Lower lobe of right lung (tissue), 2 donors: ENCODE measurements around the gene CYP17A1. TPM values are rescaled to one million over a fixed set of nuclear protein-coding genes. Genes with fewer than 3 reads are reported as not detected.
A peak's percentile ranks its signal among the peaks of the same experiment; 100 is the strongest.

Source experiments
- ATAC-seq, 2 donors: fragments of 200-7000 bp; cut with Tn5 transposase; one replicate each; pipeline ENCODE4 v1.9.1; 2020 to 2022; ENCODE audit warnings: mild to moderate bottlenecking in 2 of 2, moderate library complexity in 2 of 2
- DNase-seq: peaks from one replicate; pipeline ENCODE4 v3.0.0-alpha.2; 2020
- H3K27ac ChIP-seq: fragments of 200-600 bp; one replicate; pipeline ENCODE4 v1.8.0; 2022
- H3K27me3 ChIP-seq: fragments of 200-600 bp; one replicate; pipeline ENCODE4 v1.8.0; 2022; ENCODE audit warnings: low read depth
- H3K36me3 ChIP-seq: fragments of 200-600 bp; one replicate; pipeline ENCODE4 v1.8.0; 2022; ENCODE audit warnings: mild to moderate bottlenecking
- H3K4me1 ChIP-seq: fragments of 200-600 bp; one replicate; pipeline ENCODE4 v1.8.0; 2022
- H3K4me3 ChIP-seq: fragments of 200-600 bp; one replicate; pipeline ENCODE4 v1.8.0; 2022; ENCODE audit warnings: mild to moderate bottlenecking
- H3K9me3 ChIP-seq: fragments of 200-600 bp; one replicate; pipeline ENCODE4 v1.8.0; 2022
- intact Hi-C: fragments of 100-400 bp; cut with DNase I; formaldehyde crosslinking; loops from one replicate; pipeline ENCODE4 v1.11.0; 2022
- total RNA-seq: library from RNA; stranded (reverse); fragmentation: NEBNext Ultra II Directional; extraction: Animal tissue kit (Norgen Biotek cat#: 25700); gene quantifications from one replicate; pipeline ENCODE4 v1.2.1, GENCODE V29; 2021
- TF ChIP-seq, protein P1 (sequence below): fragments of 200-600 bp; IDR thresholded peaks from one replicate; pipeline ENCODE4 v1.8.0; 2022; ENCODE audit warnings: antibody characterized with exemption, mild to moderate bottlenecking
- donor health status: DM: no; HTN: yes; CAD: no; lungs with severe emphysema.

Gene CYP17A1
- total RNA-seq, 1 donor from 2014 or later: 0.80 TPM

DNA sequence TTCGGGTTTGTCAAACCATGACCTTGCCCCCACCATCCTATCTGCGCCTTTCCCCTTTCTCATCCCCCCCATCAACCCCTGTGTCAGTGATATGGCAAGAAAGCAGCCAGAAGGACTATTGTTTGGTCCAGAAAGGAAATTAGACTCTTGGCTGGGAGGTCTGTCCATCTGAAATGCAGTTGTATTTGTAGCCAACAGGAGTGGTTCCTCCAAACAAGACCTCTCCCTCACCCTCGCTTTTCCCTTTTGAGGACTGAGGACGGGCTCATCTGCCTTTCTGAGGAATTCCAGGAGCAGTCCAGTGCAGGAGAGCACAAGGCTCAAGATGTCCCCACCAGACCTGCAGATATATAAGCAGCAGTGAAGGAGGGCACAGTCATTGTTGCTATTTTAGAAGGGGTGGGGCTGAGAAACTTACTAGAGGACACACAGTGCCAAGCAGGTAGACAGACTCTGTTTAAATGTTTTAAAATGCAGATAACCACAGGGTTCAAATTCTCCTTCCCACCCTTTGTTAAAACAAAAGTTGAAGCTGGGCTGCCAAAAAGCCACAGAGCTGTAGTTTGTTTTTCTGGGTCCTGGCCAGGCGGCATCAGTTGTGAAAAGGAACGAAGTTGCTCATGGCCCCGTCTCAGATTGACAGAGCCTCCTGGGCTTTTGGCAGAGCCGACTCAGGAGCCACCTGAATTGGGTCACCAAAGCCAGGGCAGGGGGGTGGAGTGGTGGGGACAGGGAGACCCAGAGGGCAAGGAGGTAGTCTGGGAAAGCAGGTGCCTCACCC lies 37.3 kb downstream of the CYP17A1 start:
- H3K4me3 ChIP-seq: no peak overlapping the region
- DNase-seq (no peak), ATAC-seq (no peak)
- H3K9me3 ChIP-seq: no peaks in the 10 kb centered on the region
- intact Hi-C loops: loop anchor here (10.0 kb wide), 1 partner anchor 45 kb away; no protein-coding TSS in a partner anchor
- H3K4me1 ChIP-seq: peaks cover 87% of the 10 kb centered on the region
- H3K27me3 ChIP-seq: no peaks in the 10 kb centered on the region
- peaks cover 28% of the 10 kb centered on the region for H3K36me3 ChIP-seq
- TF ChIP-seq, protein P1, sequence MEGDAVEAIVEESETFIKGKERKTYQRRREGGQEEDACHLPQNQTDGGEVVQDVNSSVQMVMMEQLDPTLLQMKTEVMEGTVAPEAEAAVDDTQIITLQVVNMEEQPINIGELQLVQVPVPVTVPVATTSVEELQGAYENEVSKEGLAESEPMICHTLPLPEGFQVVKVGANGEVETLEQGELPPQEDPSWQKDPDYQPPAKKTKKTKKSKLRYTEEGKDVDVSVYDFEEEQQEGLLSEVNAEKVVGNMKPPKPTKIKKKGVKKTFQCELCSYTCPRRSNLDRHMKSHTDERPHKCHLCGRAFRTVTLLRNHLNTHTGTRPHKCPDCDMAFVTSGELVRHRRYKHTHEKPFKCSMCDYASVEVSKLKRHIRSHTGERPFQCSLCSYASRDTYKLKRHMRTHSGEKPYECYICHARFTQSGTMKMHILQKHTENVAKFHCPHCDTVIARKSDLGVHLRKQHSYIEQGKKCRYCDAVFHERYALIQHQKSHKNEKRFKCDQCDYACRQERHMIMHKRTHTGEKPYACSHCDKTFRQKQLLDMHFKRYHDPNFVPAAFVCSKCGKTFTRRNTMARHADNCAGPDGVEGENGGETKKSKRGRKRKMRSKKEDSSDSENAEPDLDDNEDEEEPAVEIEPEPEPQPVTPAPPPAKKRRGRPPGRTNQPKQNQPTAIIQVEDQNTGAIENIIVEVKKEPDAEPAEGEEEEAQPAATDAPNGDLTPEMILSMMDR: no peak
- H3K27ac ChIP-seq: peak overlapping the region; percentile 75

DNA sequence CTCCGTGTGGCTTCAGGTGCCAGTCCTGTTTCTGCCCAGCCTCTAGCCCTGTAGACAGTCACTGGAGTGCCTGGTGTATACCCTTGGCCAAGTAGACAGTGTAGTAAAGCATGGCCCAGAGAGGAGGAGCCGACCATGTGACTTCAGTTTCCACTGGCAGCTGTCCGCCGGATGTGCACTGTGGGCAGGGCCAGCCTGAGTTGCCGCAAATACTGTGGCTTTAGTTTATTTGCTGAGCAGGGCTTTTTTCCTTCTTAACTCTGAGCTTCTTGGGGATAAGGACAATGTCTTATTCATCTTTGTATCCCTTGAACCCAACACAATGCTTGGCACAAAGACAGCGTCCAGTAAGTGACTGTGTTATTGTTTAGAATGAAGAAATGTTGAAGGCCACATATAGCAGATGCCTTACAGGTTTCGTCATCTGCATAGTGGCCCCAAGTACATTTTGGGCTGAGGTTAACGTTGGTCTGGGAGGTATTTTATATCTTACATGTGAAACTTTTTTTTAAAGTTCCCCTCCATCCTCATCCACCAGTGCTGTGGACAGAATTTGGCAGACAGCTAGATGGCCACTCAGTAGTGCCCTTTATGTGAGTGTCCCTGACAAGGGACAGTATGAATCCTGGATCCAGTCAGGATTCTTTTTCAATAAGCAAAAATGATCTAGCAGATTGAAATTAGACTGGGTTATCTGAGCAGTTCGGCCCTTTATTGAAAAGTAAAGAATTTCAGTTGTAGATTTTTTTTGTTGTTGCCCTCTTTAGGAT lies 40.6 kb downstream of the CYP17A1 start:
- Histone ChIP-seq H3K4me3 (peak overlapping the region; percentile 17), H3K36me3 (peaks cover 36% of the 10 kb centered on the region), H3K27me3 (no peaks in the 10 kb centered on the region), H3K9me3 (no peaks in the 10 kb centered on the region), H3K4me1 (peaks cover 90% of the 10 kb centered on the region), H3K27ac (peak overlapping the region; percentile 75)
- ATAC-seq (peak; percentile 93 to 95), DNase-seq (peak; percentile 81)
- intact Hi-C loops: no loop called here
- TF ChIP-seq, protein P1: no peak

DNA sequence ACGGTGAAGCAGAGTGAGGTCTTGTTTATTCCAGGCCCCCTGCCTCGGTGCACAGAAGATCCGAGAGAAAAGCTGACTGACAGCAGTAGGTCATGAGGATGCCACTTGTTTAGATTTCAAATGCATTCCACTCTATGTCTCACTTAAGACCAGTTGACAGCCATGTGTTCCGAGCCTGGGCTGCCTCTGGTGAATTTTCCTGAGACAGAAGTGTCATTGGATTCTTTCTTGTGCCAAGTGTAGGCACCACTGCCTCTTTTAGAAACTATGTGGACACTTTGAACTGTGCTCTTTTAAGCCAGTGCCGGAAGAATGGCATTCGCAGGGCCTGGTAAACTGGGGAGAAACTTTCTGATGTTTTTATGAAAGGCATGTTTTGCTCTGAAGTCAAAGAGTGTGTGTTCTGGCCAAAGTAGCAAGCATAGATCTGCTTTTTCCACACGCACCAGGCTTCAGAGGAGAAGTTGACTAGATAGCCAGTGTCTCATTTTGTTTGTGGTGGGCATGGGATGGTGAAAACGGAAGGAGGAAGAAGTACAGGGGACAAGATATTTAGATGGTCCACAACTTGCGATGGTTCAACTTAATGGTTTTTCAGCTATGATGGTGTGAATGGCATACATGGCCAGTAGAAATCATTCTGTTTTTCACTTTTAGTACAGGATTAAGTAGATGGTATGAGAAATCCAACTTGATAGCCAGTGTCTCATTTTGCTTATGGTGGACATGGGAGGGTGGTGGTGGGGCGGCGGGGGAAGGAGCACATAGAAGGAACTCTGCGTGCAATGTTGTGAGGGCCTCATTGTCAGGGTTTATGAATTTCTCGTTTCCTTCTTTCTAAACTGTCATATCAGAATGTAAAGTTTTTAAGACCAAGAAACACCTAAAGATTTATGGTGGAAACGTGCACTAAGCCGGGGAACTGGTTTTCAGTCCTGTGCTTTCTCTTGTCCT lies 41.5 kb downstream of the CYP17A1 start:
- TF ChIP-seq, protein P1: no peak
- Histone ChIP-seq H3K36me3 (peaks cover 39% of the 10 kb centered on the region), H3K4me3 (no peak overlapping the region), H3K27ac (peak overlapping the region; percentile 75), H3K4me1 (peaks cover 84% of the 10 kb centered on the region), H3K27me3 (no peaks in the 10 kb centered on the region), H3K9me3 (no peaks in the 10 kb centered on the region)
- no peak for DNase-seq
- intact Hi-C loops: no loop called here
- ATAC-seq: no peak

DNA sequence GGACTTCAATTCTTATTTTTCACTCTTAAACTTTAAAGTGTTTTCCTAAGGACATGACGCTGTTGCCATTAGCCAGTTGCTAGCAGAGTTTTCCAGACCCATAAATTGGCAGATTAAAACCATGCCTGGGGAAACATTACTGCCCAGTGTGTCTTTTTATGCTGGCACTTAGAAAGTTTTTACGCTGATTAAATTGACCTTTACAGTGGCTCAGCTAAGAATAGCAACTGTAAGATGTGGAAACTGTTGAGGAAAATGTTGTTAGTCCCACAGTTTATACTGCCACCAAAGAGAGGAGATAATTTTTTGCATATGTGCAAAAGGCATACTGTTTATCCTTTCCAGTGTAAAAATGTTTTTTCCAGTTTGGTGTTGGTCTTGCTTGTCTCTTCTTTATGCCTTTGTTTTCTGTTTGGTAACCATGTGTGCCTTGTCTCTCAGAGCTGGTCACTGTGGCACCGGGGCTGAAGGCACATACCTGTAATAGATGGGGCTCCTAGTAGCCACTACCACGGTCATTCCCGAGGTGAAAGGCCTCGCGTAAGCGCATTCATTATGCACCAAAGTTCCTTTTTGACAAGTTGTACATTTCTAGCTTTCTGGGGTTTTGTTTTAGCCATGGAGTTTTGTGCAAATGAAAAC lies 45.3 kb downstream of the CYP17A1 start:
- DNase-seq: no peak
- no peak for ATAC-seq
- H3K27me3 ChIP-seq: no peaks in the 10 kb centered on the region
- TF ChIP-seq, protein P1: no peak
- no peak overlapping the region for H3K27ac ChIP-seq
- H3K4me3 ChIP-seq: no peak overlapping the region
- intact Hi-C loops: no loop called here
- peaks cover 15% of the 10 kb centered on the region for H3K36me3 ChIP-seq
- H3K4me1 ChIP-seq: peaks cover 50% of the 10 kb centered on the region
- H3K9me3 ChIP-seq: no peaks in the 10 kb centered on the region

DNA sequence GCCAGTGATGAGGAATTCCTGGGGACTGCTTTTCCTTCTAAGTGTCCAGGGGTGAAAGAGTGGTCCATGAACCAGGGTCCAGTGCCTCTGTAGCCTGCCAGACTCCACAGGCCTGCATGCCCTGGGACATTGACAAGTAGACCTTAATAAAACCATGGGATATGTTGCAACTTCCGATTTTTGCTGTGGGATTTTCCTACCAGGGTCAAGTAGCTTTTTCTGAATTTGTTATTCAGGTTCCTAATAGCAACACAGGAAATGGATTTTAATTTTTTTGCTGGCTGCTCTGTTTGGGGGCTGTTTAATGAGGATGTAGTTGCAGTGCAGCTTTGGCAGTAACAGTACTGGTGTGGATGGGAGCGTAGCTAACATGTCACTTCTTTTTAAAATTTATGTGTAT lies 51.4 kb downstream of the CYP17A1 start:
- DNase-seq: no peak
- TF ChIP-seq, protein P1: no peak

More for the DNA sequence above, 51.4 kb downstream of the CYP17A1 start:
- H3K27me3 ChIP-seq: no peaks in the 10 kb centered on the region
- H3K9me3 ChIP-seq: no peaks in the 10 kb centered on the region
- intact Hi-C loops: no loop called here
- peak overlapping the region; percentile 47 for H3K27ac ChIP-seq
- peaks cover 63% of the 10 kb centered on the region for H3K4me1 ChIP-seq
- H3K4me3 ChIP-seq: no peak overlapping the region
- H3K36me3 ChIP-seq: peaks cover 5% of the 10 kb centered on the region
- ATAC-seq: peak; percentile 28 to 34
